GM12801 (cell line): ENCODE data around the gene GATA1.

Source experiments
- TF ChIP-seq, protein P1 (sequence below): IDR thresholded peaks from one replicate; pipeline ENCODE4 v1.5.1; 2011; ENCODE audit warnings: control low read depth; ENCODE audit not compliant: insufficient read length; ENCODE audit errors: extremely low read depth

The GATA1 gene

DNA sequence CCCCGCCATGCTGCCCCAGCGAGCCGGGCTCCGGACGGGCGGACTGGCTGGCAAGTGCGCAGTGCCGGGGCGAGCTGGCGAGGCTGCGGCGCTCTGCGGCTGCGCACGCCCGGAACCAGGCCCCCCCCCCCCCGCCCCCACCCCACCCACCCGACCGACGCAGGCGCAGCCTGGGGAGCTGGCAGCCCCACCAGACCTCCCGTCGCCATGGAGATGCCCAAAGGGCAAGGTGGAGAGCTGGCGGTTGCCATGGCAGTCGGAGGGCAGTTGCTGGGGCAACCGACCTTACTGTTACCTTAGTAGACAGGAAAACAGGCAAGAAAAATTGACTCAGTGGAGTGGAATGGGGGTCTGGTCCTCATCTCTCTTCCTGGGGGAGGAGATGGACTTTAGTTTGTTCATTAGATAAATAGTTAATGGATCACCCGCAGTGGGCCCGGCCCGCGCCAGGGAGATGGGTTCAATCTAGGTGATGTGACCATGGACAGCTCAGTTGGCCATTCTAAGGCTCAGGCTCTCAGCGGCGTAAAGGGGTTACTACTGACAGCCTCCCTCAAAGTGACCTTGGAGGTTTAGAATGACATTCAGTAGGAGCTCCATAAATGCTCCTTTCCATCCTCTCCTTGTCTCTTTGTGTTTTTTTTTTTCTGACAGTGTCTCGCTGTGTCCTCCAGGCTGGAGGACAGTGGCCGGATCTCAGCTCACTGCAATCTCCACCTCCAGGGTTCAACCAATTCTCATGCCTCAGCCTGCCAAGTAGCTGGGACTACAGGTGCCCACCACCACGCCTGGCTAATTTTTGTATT lies 49.3 kb downstream of the GATA1 start, which contains the start of gene PCSK1N:
TSS of gene PCSK1N (minus strand) at position 87 of the 806 bp plus-strand sequence. CDS start at position 9, 78 bp downstream.
- TF ChIP-seq, protein P1, sequence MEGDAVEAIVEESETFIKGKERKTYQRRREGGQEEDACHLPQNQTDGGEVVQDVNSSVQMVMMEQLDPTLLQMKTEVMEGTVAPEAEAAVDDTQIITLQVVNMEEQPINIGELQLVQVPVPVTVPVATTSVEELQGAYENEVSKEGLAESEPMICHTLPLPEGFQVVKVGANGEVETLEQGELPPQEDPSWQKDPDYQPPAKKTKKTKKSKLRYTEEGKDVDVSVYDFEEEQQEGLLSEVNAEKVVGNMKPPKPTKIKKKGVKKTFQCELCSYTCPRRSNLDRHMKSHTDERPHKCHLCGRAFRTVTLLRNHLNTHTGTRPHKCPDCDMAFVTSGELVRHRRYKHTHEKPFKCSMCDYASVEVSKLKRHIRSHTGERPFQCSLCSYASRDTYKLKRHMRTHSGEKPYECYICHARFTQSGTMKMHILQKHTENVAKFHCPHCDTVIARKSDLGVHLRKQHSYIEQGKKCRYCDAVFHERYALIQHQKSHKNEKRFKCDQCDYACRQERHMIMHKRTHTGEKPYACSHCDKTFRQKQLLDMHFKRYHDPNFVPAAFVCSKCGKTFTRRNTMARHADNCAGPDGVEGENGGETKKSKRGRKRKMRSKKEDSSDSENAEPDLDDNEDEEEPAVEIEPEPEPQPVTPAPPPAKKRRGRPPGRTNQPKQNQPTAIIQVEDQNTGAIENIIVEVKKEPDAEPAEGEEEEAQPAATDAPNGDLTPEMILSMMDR: no peak

DNA sequence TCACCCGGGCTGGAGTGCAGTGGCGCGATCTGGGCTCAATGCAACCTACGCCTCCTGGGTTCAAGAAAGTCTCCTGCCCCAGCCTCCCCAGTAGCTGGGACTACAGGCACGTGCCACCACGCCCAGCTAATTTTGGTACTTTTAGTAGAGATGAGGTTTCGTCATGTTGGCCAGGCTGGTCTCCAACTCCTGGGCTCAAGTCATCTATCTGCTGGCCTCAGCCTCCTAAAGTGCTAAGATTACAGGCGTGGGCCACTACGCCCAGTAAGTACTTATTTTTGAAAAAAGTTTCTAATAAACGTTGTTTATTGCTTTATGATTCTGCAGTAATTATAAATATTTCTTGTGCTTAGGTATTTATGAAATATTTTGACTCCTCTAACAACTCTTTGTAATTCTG lies 53.3 kb downstream of the GATA1 start:
- TF ChIP-seq, protein P1: no peak
